Hepatocyte (in vitro differentiated cells): ENCODE data around the gene CHST4.

Experiments
- CTCF ChIP-seq: fragments of 200-600 bp; sonication (generic); IDR thresholded peaks from 2 replicates; pipeline ENCODE4 v1.5.1; 2016; ENCODE audit warnings: antibody characterized with exemption, mild to moderate bottlenecking; ENCODE audit not compliant: poor library complexity
- EZH2 ChIP-seq: fragments of 200-600 bp; sonication (generic); IDR thresholded peaks from 2 replicates; pipeline ENCODE4 v1.6.1; 2016; ENCODE audit warnings: antibody characterized with exemption, mild to moderate bottlenecking, borderline replicate concordance
- EZH2phosphoT487 ChIP-seq: fragments of 200-600 bp; sonication (generic); IDR thresholded peaks from one replicate; pipeline ENCODE4 v1.6.1; 2018; ENCODE audit warnings: antibody characterized with exemption, mild to moderate bottlenecking, low read depth, moderate library complexity; ENCODE audit not compliant: unreplicated experiment, severe bottlenecking

DNA sequence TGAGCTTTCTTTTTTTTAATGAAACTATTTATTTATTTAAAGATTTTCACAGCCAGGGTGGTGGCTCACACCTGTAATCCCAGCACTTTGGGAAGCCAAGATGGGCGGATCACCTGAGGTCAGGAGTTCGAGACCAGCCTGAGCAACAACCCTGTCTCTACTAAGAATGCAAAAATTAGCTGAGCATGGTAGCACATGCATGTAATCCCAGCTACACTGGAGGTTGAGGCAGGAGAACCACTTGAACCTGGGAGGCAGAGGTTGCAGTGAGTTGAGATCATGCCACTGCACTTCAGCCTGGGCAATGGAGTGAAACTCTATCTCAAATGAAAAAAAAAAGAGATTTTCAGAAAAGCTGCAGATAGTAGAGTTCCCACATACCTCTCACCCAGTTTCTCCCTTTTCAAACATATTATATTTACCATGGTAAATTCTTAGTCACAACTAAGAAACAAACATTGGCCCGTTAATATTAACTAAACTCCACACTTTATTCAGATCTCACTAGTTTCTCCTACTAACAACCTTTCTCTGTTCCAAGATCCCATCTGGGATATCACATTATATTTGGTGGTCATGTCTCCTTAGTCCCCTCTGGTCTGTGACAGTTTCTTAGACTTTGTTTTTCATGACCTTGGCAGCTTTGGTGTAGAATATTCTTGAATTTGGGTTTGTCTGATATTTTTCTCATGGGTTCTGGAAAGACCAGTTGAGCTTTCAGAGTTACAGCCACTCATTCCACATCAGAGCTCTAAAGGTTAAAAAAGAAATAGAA lies 58.5 kb downstream of the CHST4 start:
- TF ChIP-seq CTCF (no peak), EZH2 (no peak), EZH2phosphoT487 (no peak)
